WERI-Rb-1 (cell line): Measurements from ENCODE around the gene ALOX15B.

Experiments used
- DNase-seq: peaks from one replicate; pipeline ENCODE4 v3.0.0-alpha.2; 2020
- H3K27ac ChIP-seq: fragments of 250-450 bp; sonication (Bioruptor Pico); 2 replicates; pipeline ENCODE4 v1.5.1; 2020; ENCODE audit warnings: mild to moderate bottlenecking, moderate library complexity
- H3K27me3 ChIP-seq: fragments of 250-450 bp; sonication (Bioruptor Pico); 2 replicates; pipeline ENCODE4 v1.5.1; 2021; ENCODE audit warnings: mild to moderate bottlenecking, low read depth, moderate library complexity; ENCODE audit not compliant: insufficient read depth, severe bottlenecking
- H3K36me3 ChIP-seq: fragments of 250-450 bp; sonication (Bioruptor Pico); 2 replicates; pipeline ENCODE4 v1.5.1; 2020; ENCODE audit warnings: mild to moderate bottlenecking, moderate library complexity
- H3K4me3 ChIP-seq: 2 replicates; pipeline ENCODE4 v1.5.1; 2011; ENCODE audit warnings: low read depth, mild to moderate bottlenecking, control low read depth, low read length
- H3K9me3 ChIP-seq: fragments of 250-450 bp; sonication (Bioruptor Pico); 2 replicates; pipeline ENCODE4 v1.5.1; 2021; ENCODE audit warnings: mild to moderate bottlenecking, moderate library complexity; ENCODE audit not compliant: severe bottlenecking
- TF ChIP-seq, protein P1 (sequence below): IDR thresholded peaks from 2 replicates; pipeline ENCODE4 v1.5.1; 2011; ENCODE audit warnings: low read depth, mild to moderate bottlenecking, control low read depth, inconsistent platforms, low read length

ALOX15B gene

GRCh38 chr17:8004899-8005298 lies 34.0 kb upstream of the ALOX15B start:
- no peaks in the 10 kb centered on the region for H3K27me3 ChIP-seq
- TF ChIP-seq, protein P1, sequence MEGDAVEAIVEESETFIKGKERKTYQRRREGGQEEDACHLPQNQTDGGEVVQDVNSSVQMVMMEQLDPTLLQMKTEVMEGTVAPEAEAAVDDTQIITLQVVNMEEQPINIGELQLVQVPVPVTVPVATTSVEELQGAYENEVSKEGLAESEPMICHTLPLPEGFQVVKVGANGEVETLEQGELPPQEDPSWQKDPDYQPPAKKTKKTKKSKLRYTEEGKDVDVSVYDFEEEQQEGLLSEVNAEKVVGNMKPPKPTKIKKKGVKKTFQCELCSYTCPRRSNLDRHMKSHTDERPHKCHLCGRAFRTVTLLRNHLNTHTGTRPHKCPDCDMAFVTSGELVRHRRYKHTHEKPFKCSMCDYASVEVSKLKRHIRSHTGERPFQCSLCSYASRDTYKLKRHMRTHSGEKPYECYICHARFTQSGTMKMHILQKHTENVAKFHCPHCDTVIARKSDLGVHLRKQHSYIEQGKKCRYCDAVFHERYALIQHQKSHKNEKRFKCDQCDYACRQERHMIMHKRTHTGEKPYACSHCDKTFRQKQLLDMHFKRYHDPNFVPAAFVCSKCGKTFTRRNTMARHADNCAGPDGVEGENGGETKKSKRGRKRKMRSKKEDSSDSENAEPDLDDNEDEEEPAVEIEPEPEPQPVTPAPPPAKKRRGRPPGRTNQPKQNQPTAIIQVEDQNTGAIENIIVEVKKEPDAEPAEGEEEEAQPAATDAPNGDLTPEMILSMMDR = no peak
- H3K4me3 ChIP-seq = no peak overlapping the region
- H3K36me3 ChIP-seq = peaks cover 3% of the 10 kb centered on the region; the same call in 1 of the 2 replicates
- no peaks in the 10 kb centered on the region for H3K9me3 ChIP-seq
- no peak for DNase-seq
- no peak overlapping the region for H3K27ac ChIP-seq

DNA sequence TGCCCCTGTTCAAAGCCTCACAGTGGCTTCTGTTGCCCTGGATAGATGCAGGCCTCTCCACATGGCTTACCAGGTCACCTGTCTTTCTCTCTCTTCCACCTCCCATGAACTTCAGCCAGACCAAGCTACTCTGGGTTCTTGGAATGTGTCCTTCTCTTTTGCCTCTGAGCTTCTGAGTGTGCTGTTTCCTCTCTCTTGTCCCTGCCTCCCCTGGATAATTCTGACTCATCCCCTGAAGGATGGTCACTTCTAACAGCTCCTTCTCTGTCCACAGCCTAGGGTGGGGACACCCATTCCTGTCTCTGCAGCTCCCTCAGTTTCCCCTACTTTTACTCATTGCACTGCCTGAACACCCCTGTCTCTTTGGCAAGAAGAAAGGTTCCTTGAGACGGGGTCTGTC lies 33.5 kb upstream of the ALOX15B start:
- H3K27me3 ChIP-seq = no peaks in the 10 kb centered on the region
- no peak overlapping the region for H3K4me3 ChIP-seq
- TF ChIP-seq, protein P1 = no peak
- H3K9me3 ChIP-seq = no peaks in the 10 kb centered on the region
- no peak overlapping the region for H3K27ac ChIP-seq
- peaks cover 3% of the 10 kb centered on the region; the same call in 1 of the 2 replicates for H3K36me3 ChIP-seq
- no peak for DNase-seq

GRCh38 chr17:8005967-8006730 lies 32.7 kb upstream of the ALOX15B start:
- DNase-seq = no peak
- Histone ChIP-seq H3K9me3 (no peaks in the 10 kb centered on the region), H3K36me3 (peaks cover 3% of the 10 kb centered on the region; the same call in 1 of the 2 replicates), H3K4me3 (no peak overlapping the region), H3K27ac (no peak overlapping the region), H3K27me3 (no peaks in the 10 kb centered on the region)
- TF ChIP-seq, protein P1 = no peak

DNA sequence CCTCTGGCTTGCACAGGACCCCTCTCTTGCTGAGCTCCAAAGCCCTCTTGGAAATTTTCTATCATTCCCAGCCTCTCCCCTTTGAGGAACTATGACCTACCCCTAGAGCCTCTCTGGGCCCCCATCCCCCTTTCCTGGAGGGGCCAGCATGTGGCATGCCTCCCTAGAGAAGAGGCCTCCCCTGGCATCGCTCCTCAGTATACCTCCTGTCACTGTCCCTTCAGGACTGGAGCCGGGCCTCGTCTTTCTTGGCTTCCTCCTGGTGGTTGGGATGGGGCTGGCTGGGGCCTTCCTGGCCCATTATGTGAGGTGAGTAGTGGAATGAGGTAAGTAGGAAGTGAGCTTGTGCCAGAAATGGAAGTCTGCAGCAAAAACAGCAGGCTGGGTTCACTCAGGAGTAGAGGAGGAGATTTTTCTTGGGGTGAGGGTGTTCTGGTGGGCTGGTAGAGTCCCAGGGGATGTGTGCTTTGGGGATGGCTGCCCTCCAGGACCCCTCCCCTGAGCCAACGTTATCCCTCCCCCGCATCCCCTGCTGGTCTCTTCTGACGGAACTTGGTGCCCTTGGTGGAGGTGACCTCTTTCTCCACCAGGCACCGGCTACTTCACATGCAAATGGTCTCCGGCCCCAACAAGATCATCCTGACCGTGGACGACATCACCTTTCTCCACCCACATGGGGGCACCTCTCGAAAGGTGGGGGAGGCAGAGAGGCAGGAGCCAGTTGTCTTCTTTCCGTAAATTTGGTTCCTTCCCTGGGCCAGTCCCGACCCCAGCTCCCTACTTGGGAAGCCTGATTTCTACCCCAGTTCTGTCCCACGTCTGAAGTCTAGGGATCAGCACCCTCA lies 31.8 kb upstream of the ALOX15B start:
- H3K4me3 ChIP-seq = no peak overlapping the region
- no peaks in the 10 kb centered on the region for H3K9me3 ChIP-seq
- TF ChIP-seq, protein P1 = no peak
- peaks cover 3% of the 10 kb centered on the region; the same call in 1 of the 2 replicates for H3K36me3 ChIP-seq
- no peaks in the 10 kb centered on the region for H3K27me3 ChIP-seq
- no peak overlapping the region for H3K27ac ChIP-seq
- no peak for DNase-seq

DNA sequence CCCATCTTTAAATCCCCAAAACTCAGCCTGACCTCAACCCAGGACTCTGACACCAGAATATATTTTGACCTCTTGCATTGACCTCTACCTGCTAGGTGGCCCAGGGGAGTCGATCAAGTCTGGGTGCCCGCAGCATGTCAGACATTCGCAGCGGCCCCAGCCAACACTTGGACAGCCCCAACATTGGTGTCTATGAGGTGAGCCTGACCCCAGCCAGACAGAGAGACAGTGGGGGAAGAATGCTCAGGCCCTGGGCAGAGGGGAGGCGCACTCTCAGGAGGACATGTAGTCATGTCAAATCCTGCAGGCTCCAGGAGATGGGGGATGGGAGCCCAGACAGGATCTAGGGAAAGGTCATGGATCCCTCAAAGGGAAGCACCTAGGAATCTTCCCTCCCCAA lies 31.0 kb upstream of the ALOX15B start:
- peaks cover 3% of the 10 kb centered on the region; the same call in 1 of the 2 replicates for H3K36me3 ChIP-seq
- TF ChIP-seq, protein P1 = no peak
- no peak overlapping the region for H3K27ac ChIP-seq
- no peaks in the 10 kb centered on the region for H3K9me3 ChIP-seq
- no peaks in the 10 kb centered on the region for H3K27me3 ChIP-seq
- DNase-seq = no peak
- no peak overlapping the region for H3K4me3 ChIP-seq
